HCT116 (cell line): Measurements from ENCODE around the gene MED10.

Experiments
- CEBPB ChIP-seq: IDR thresholded peaks from 2 replicates; pipeline ENCODE4 v1.6.1; 2012; ENCODE audit warnings: low read depth
- CTCF ChIP-seq, 3 experiments: fragments of 200-600 bp in 1 of 3; sonication (generic) in 1 of 3; IDR thresholded peaks in 2 of 3; conservative IDR thresholded peaks in 1 of 3; 2 replicates each; pipeline ENCODE4 v1.5.1; 2012 to 2017; ENCODE audit warnings: low read depth in 2 of 3, low read length in 2 of 3, antibody characterized with exemption in 1 of 3, borderline replicate concordance in 1 of 3, control low read depth in 1 of 3, mild to moderate bottlenecking in 1 of 3, mixed read lengths in 1 of 3, mixed run types in 1 of 3, moderate library complexity in 1 of 3; ENCODE audit not compliant: insufficient read depth in 1 of 3
- EZH2 ChIP-seq: fragments of 200-600 bp; sonication (generic); IDR thresholded peaks from 2 replicates; pipeline ENCODE4 v1.6.1; 2017; ENCODE audit warnings: antibody characterized with exemption, mixed run types
- MAX ChIP-seq: IDR thresholded peaks from 2 replicates; pipeline ENCODE4 v1.6.1; 2012
- POLR2A ChIP-seq: IDR thresholded peaks from 2 replicates; pipeline ENCODE4 v1.7.0; 2011; ENCODE audit warnings: borderline replicate concordance; ENCODE audit not compliant: insufficient read depth, insufficient read length; ENCODE audit errors: extremely low read depth
- POLR2AphosphoS5 ChIP-seq: IDR thresholded peaks from 2 replicates; pipeline ENCODE4 v1.6.1; 2011; ENCODE audit warnings: mild to moderate bottlenecking, low read depth, low read length, moderate library complexity
- RAD21 ChIP-seq: IDR thresholded peaks from 2 replicates; pipeline ENCODE4 v1.6.1; 2012; ENCODE audit warnings: low read depth, mild to moderate bottlenecking
- SIN3A ChIP-seq: IDR thresholded peaks from 2 replicates; pipeline ENCODE4 v1.6.1; 2012; ENCODE audit warnings: low read depth
- SRF ChIP-seq: IDR thresholded peaks from 2 replicates; pipeline ENCODE4 v1.6.1; 2012; ENCODE audit warnings: low read depth
- TF ChIP-seq, protein P1 (sequence below): IDR thresholded peaks from 2 replicates; pipeline ENCODE4 v1.6.1; 2011; ENCODE audit warnings: mild to moderate bottlenecking, low read length, moderate library complexity; ENCODE audit not compliant: insufficient replicate concordance; ENCODE audit errors: extremely low read depth
- TF ChIP-seq, protein P2 (sequence below): IDR thresholded peaks from 2 replicates; pipeline ENCODE4 v1.6.1; 2012

GRCh38 chr5:6394429-6395101, 16.2 kb upstream of the MED10 start:
- TF ChIP-seq, protein P1, sequence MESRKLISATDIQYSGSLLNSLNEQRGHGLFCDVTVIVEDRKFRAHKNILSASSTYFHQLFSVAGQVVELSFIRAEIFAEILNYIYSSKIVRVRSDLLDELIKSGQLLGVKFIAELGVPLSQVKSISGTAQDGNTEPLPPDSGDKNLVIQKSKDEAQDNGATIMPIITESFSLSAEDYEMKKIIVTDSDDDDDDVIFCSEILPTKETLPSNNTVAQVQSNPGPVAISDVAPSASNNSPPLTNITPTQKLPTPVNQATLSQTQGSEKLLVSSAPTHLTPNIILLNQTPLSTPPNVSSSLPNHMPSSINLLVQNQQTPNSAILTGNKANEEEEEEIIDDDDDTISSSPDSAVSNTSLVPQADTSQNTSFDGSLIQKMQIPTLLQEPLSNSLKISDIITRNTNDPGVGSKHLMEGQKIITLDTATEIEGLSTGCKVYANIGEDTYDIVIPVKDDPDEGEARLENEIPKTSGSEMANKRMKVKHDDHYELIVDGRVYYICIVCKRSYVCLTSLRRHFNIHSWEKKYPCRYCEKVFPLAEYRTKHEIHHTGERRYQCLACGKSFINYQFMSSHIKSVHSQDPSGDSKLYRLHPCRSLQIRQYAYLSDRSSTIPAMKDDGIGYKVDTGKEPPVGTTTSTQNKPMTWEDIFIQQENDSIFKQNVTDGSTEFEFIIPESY = no peak
- no peak for TF ChIP-seq RAD21
- no peak for TF ChIP-seq EZH2
- TF ChIP-seq SRF = no peak
- TF ChIP-seq SIN3A = no peak
- no peak for TF ChIP-seq CTCF (IDR thresholded peaks at IDR 0.05 in 2 of 3, conservative IDR thresholded peaks at IDR 0.05 in 1 of 3; ENCODE audit: borderline replicate concordance in 1 of 3, insufficient read depth in 1 of 3, low read depth in 2 of 3, low read length in 2 of 3)
- no peak for TF ChIP-seq MAX
- no peak for TF ChIP-seq POLR2A
- TF ChIP-seq, protein P2, sequence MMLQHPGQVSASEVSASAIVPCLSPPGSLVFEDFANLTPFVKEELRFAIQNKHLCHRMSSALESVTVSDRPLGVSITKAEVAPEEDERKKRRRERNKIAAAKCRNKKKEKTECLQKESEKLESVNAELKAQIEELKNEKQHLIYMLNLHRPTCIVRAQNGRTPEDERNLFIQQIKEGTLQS = no peak
- TF ChIP-seq POLR2AphosphoS5 = no peak
- TF ChIP-seq CEBPB = no peak
